HL-60 (cell line): ENCODE measurements around the gene FBL.
"Not testable (repeated sequence)": the region's sequence is repeated elsewhere in the genome, so short reads cannot be mapped to it uniquely, and the experiment has no call there.

Experiments
- DNase-seq, 2 experiments: peaks; one replicate each; pipeline ENCODE4 v3.0.0-alpha.2; 2010 to 2020; ENCODE audit warnings: low read depth in 1 of 2, low spot score in 1 of 2
- H3K27ac ChIP-seq: fragments of 250-450 bp; sonication (Bioruptor Pico); replicated peaks from 2 replicates; pipeline ENCODE4 v1.5.1; 2020; ENCODE audit warnings: mild to moderate bottlenecking, moderate library complexity
- H3K27me3 ChIP-seq: fragments of 250-450 bp; sonication (Bioruptor Pico); 2 replicates; pipeline ENCODE4 v1.5.1; 2021; ENCODE audit warnings: mild to moderate bottlenecking, moderate library complexity; ENCODE audit not compliant: insufficient read depth, poor library complexity, severe bottlenecking
- H3K4me3 ChIP-seq: replicated peaks from 2 replicates; pipeline ENCODE4 v1.5.1; 2011; ENCODE audit warnings: mild to moderate bottlenecking, control low read depth, low read length; ENCODE audit not compliant: insufficient read depth
- CTCF ChIP-seq: IDR thresholded peaks from one replicate; pipeline ENCODE4 v1.5.1; 2011; ENCODE audit warnings: low read length, control low read depth, inconsistent platforms; ENCODE audit not compliant: insufficient read depth
- GABPA ChIP-seq: IDR thresholded peaks from 2 replicates; pipeline ENCODE4 v1.6.1; 2012; ENCODE audit warnings: low read depth
- POLR2AphosphoS5 ChIP-seq: IDR thresholded peaks from 2 replicates; pipeline ENCODE4 v1.6.1; 2012; ENCODE audit warnings: low read depth
- REST ChIP-seq: IDR thresholded peaks from 2 replicates; pipeline ENCODE4 v1.6.1; 2012; ENCODE audit warnings: low read depth; ENCODE audit not compliant: insufficient replicate concordance
- SPI1 ChIP-seq: IDR thresholded peaks from 2 replicates; pipeline ENCODE4 v1.6.1; 2012; ENCODE audit warnings: low read depth, mild to moderate bottlenecking, borderline replicate concordance
- long read RNA-seq: library from polyadenylated mRNA; unstranded; transcript quantifications from one replicate; pipeline ENCODE4 v2.0.0, GENCODE V29; 2020

The FBL gene
- long read RNA-seq, transcript FBL-201 (9 exons, 1,160 nt) = major isoform, 639 of 774 reads
- long read RNA-seq, partial matches to known transcripts = 12 of 774 reads
- long read RNA-seq, other reads (novel, unspliced or antisense) = 122 of 774 reads

DNA sequence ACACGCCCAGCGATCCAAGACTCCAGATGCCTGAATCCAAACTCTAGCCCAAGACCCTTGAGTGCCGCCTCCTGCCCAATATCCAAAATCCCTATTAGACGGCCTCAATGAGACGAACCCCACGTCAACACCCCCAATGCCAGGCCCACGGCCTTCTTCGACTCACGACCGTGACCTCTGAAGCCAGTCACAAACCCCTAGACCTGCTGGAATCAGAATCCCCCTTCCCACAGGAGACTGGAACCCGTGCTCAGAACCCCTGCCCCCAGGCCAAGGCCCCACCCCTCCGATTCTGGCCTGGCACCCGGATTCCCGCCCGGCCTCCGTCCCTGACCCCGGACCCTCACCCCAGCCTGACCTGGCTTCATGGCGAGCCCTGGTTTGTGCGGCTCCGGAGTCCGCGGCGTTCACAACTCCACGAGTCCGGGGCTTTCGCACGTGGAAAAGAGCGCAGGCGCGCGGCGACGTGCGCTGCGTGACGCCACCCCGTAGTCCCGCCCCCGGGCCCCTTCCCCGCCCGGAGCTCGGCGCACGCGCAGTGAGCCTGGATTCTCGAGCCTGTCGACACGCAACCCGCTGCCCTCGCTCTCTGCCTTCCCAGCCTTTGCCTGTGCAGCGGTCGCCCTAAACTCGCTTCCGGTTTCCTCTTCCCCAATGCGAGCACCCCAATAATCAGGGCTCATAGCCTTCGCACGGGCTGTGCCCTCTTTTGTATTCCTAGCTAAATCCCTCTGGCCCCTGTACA is at the start of gene FBL:
FBL (minus strand) TSS at position 447 of the 745 bp plus-strand sequence; CDS start at position 368, 79 bp downstream.
- peak within 1 kb of the TSS; percentile 80 for H3K4me3 ChIP-seq
- DNase-seq = peak; percentile 96
- peak within 1 kb of the TSS; percentile 85 for H3K27ac ChIP-seq
- TF ChIP-seq SPI1 (peak; percentile 37; the same call in 1 of the 2 replicates), REST (peak; percentile 24), GABPA (no peak), POLR2AphosphoS5 (peak; percentile 78)
- H3K27me3 ChIP-seq = no peaks in the 10 kb centered on the region

GRCh38 chr19:39895096-39895495 is 48.9 kb upstream of the FBL start:
- not testable (repeated sequence) for DNase-seq, H3K4me3 ChIP-seq, H3K27ac ChIP-seq, H3K27me3 ChIP-seq

- not testable (repeated sequence) for H3K4me3 ChIP-seq, DNase-seq, H3K27ac ChIP-seq, H3K27me3 ChIP-seq
Observed at GRCh38 chr19:39894236-39894606, 48.0 kb upstream of the FBL start.

DNA sequence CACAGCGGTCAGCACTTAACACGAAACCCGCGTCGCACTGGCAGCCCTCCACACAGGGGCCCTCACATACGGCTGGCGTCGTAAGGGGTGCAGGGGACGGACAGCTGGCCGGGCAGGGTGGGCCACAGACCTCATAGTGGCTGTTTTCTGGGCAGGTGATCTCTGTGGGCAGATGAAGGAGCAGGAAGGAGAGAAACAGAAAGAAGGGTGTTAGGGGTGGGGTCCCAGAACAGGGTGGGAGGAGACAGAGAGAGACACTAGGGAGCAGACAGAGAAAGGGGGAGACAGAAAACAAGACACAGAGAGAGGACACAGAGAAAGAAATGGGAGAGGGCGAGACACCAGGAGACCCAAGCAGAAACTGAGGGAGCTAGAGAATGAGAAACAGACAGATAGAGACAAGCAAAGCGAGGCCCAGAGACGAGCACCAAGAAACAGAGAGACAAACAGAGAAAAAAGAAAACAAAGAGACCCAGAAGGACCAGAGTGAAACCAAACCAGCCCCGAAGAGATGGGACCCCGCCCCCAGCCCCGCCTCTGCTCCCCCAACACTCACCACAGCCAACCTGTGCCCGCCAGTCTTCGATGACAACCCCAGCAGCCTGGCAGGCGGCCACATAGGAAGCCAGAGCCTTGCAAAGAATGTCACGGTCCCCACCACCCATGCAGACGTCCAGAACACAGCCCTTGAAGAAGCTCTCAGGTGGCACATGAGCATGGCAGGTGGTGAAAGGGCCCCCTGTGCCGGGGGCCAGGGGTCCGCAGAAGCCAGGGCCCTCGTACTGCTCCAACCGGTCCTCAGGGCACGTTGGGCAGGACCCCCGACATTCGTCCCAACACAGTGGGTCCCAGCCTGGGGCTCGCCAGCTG is 47.4 kb upstream of the FBL start:
- not testable (repeated sequence) for H3K4me3 ChIP-seq, H3K27me3 ChIP-seq, DNase-seq, H3K27ac ChIP-seq

- not testable (repeated sequence) for H3K4me3 ChIP-seq, H3K27ac ChIP-seq, H3K27me3 ChIP-seq, DNase-seq
Observed at GRCh38 chr19:39892506-39892902, 46.3 kb upstream of the FBL start.

GRCh38 chr19:39891660-39892505 is 45.7 kb upstream of the FBL start:
- not testable (repeated sequence) for H3K27me3 ChIP-seq, DNase-seq, H3K27ac ChIP-seq, H3K4me3 ChIP-seq

- H3K4me3 ChIP-seq = no peak overlapping the region
- no peak overlapping the region for H3K27ac ChIP-seq
- no peaks in the 10 kb centered on the region for H3K27me3 ChIP-seq
- no peak for TF ChIP-seq REST
- TF ChIP-seq CTCF = no peak
- no peak for TF ChIP-seq POLR2AphosphoS5
- no peak for DNase-seq
Observed at GRCh38 chr19:39890755-39891551, 44.8 kb upstream of the FBL start.
